HepG2 (cell line): ENCODE data around the gene METTL14. TPM values are rescaled to one million over a fixed set of nuclear protein-coding genes. Genes with fewer than 3 reads are reported as not detected.
A peak's percentile ranks its signal among the peaks of the same experiment; 100 is the strongest.

Experiments
- FOXA3 ChIP-seq: IDR thresholded peaks from 2 replicates; pipeline ENCODE4 v1.6.1; 2016; ENCODE audit warnings: missing genetic modification reagents, missing compliant biosample characterization
- GATAD2A ChIP-seq: IDR thresholded peaks from 2 replicates; pipeline ENCODE4 v1.6.1; 2016
- HOMEZ ChIP-seq: IDR thresholded peaks from 2 replicates; pipeline ENCODE4 v1.6.1; 2016; ENCODE audit warnings: low read depth
- KLF16 ChIP-seq, 2 experiments: sonication (generic) in 1 of 2; formaldehyde crosslinking in 1 of 2; IDR thresholded peaks; 2 replicates each; pipeline versions ENCODE4 v1.6.1 to v1.8.0; 2016 to 2023; ENCODE audit warnings: missing genetic modification reagents in 2 of 2, missing compliant biosample characterization in 1 of 2
- PAXIP1 ChIP-seq: sonication (generic); formaldehyde crosslinking; conservative IDR thresholded peaks from 2 replicates; pipeline ENCODE4 v1.4.0; 2020; ENCODE audit warnings: mild to moderate bottlenecking, missing genetic modification reagents, moderate library complexity
- REST ChIP-seq, 2 experiments: IDR thresholded peaks; 2 replicates each; pipeline ENCODE4 v1.6.1; 2011 to 2012; ENCODE audit warnings: low read length in 2 of 2, borderline replicate concordance in 1 of 2, low read depth in 1 of 2, mild to moderate bottlenecking in 1 of 2, moderate library complexity in 1 of 2
- SAP130 ChIP-seq: IDR thresholded peaks from 2 replicates; pipeline ENCODE4 v1.6.1; 2016; ENCODE audit warnings: low read depth
- ZBTB46 ChIP-seq: sonication (generic); formaldehyde crosslinking; IDR thresholded peaks from 2 replicates; pipeline ENCODE4 v1.4.0; 2020; ENCODE audit warnings: mild to moderate bottlenecking, missing genetic modification reagents, borderline replicate concordance
- ZNF644 ChIP-seq: IDR thresholded peaks from 2 replicates; pipeline ENCODE4 v1.6.1; 2016; ENCODE audit warnings: low read depth
- polyA plus RNA-seq, 8 experiments: library from polyadenylated mRNA; depleted of rRNA in 3 of 8; stranded (reverse) in 7 of 8; unstranded in 1 of 8; fragments of >200 nt; fragmentation: Illumina TruSeq in 4 of 8; extraction: Trizol in 4 of 8; gene quantifications; 2 replicates each; pipeline versions ENCODE4 v1.2.1 to v1.2.3, GENCODE V29; 2011 to 2016; ENCODE audit warnings: low read depth in 4 of 8, missing spikeins in 1 of 8, mixed read lengths in 1 of 8; ENCODE audit not compliant: insufficient read depth in 1 of 8
- total RNA-seq, 5 experiments: library from RNA; depleted of rRNA; stranded (reverse); fragments of >200 nt; fragmentation: Illumina TruSeq; extraction: Trizol; gene quantifications; 2 replicates each; pipeline ENCODE4 v1.2.3, GENCODE V29; 2016; ENCODE audit warnings: low read depth in 1 of 5
- TF ChIP-seq, protein P1 (sequence below), 2 experiments: sonication (generic) in 1 of 2; formaldehyde crosslinking in 1 of 2; IDR thresholded peaks; 2 replicates each; pipeline versions ENCODE4 v1.4.0 to v1.6.1; 2016 to 2020; ENCODE audit warnings: borderline replicate concordance in 1 of 2, low read depth in 1 of 2, mild to moderate bottlenecking in 1 of 2, missing genetic modification reagents in 1 of 2

Gene METTL14
- total and polyA plus RNA-seq, 2 of the 13 experiments (the other 11 are each of a cell fraction or from before 2014, with no cell fraction given): 11.6 to 44.9 TPM

GRCh38 chr4:118703118-118703517 is 17.9 kb downstream of the METTL14 start (continued):
- TF ChIP-seq, protein P1, sequence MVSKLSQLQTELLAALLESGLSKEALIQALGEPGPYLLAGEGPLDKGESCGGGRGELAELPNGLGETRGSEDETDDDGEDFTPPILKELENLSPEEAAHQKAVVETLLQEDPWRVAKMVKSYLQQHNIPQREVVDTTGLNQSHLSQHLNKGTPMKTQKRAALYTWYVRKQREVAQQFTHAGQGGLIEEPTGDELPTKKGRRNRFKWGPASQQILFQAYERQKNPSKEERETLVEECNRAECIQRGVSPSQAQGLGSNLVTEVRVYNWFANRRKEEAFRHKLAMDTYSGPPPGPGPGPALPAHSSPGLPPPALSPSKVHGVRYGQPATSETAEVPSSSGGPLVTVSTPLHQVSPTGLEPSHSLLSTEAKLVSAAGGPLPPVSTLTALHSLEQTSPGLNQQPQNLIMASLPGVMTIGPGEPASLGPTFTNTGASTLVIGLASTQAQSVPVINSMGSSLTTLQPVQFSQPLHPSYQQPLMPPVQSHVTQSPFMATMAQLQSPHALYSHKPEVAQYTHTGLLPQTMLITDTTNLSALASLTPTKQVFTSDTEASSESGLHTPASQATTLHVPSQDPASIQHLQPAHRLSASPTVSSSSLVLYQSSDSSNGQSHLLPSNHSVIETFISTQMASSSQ (IDR thresholded peaks at IDR 0.05; ENCODE audit: low read depth): peak; percentile 72
- TF ChIP-seq, protein P1 (CRISPR knock-in tag; IDR thresholded peaks at IDR 0.05; ENCODE audit: borderline replicate concordance): peak; percentile 68; the same call in 1 of the 2 replicates
- 0 out of 2 replicates have a peak, but pooled peaks have one; percentile 18 for TF ChIP-seq FOXA3 (CRISPR knock-in tag)
- TF ChIP-seq ZNF644 (CRISPR knock-in tag): peak; percentile 70; the same call in 1 of the 2 replicates
- peak; percentile 55; the same call in 1 of the 2 replicates for TF ChIP-seq PAXIP1 (CRISPR knock-in tag)
- TF ChIP-seq GATAD2A (CRISPR knock-in tag): 0 out of 2 replicates have a peak, but pooled peaks have one; percentile 16
- TF ChIP-seq REST (IDR thresholded peaks at IDR 0.05; ENCODE audit: borderline replicate concordance in 1 of 2, low read depth in 1 of 2, low read length in 2 of 2): no peak
- TF ChIP-seq HOMEZ: peak; percentile 27; the same call in 1 of the 2 replicates
- 0 out of 4 replicates have a peak, but pooled peaks of 1 of the 2 experiments have one; percentile 26 for TF ChIP-seq KLF16 (CRISPR knock-in tag; IDR thresholded peaks at IDR 0.05)
- no peak for TF ChIP-seq ZBTB46
- 0 out of 2 replicates have a peak, but pooled peaks have one; percentile 32 for TF ChIP-seq SAP130 (CRISPR knock-in tag)
- TF ChIP-seq, all 625 proteins: peak for 11
